CD4-positive, alpha-beta T cell (primary cell): Measurements from ENCODE around the gene SURF2. TPM values are rescaled to one million over a fixed set of nuclear protein-coding genes. Genes with fewer than 3 reads are reported as not detected.

ENCODE experiments used
- ATAC-seq: fragments of 200-7000 bp; cut with Tn5 transposase; one replicate; pipeline ENCODE4 v1.10.0; 2022; ENCODE audit warnings: mild to moderate bottlenecking; ENCODE audit not compliant: poor library complexity
- CTCF ChIA-PET: fragments of 350-600 bp; sonication (Branson Sonifier 250); formaldehyde crosslinking; loops from one replicate; lab custom pipeline; 2021; ENCODE audit warnings: antibody characterized with exemption, inconsistent platforms; lab: Charles Lee
- POLR2A ChIA-PET: fragments of 350-600 bp; sonication (Branson Sonifier 250); formaldehyde crosslinking; loops from one replicate; lab custom pipeline; 2021; ENCODE audit warnings: antibody characterized with exemption, inconsistent platforms; lab: Charles Lee
- DNase-seq, 14 experiments: peaks; one replicate each; pipeline ENCODE4 v3.0.0-alpha.2; 2013 to 2020; ENCODE audit warnings: mixed read lengths in 2 of 14
- H3K27ac ChIP-seq, 2 donors: one replicate each; pipeline versions ENCODE4 v1.5.1 to v1.7.0; 2013; ENCODE audit warnings: low read length in 2 of 2, low read depth in 1 of 2, mild to moderate bottlenecking in 1 of 2
- H3K27me3 ChIP-seq, 2 experiments: 1 replicate in 1 of 2; 2 replicates in 1 of 2; pipeline versions ENCODE4 v1.6.1 to v1.7.0; 2013; ENCODE audit warnings: low read length in 2 of 2, control low read depth in 1 of 2, mild to moderate bottlenecking in 1 of 2, moderate library complexity in 1 of 2; ENCODE audit not compliant: insufficient read depth in 2 of 2, control insufficient read depth in 1 of 2
- H3K36me3 ChIP-seq: one replicate; pipeline ENCODE4 v1.6.1; 2013; ENCODE audit warnings: low read length, control low read depth; ENCODE audit not compliant: insufficient read depth
- H3K4me1 ChIP-seq: one replicate; pipeline ENCODE4 v1.6.1; 2013; ENCODE audit warnings: low read length, control low read depth; ENCODE audit not compliant: insufficient read depth
- H3K4me3 ChIP-seq: one replicate; pipeline ENCODE4 v1.5.1; 2013; ENCODE audit warnings: mild to moderate bottlenecking, low read length, moderate library complexity
- H3K9me3 ChIP-seq, 2 experiments: 1 replicate in 1 of 2; 2 replicates in 1 of 2; pipeline versions ENCODE4 v1.6.1 to v1.7.0; 2013; ENCODE audit warnings: low read length in 2 of 2, mild to moderate bottlenecking in 2 of 2, control low read depth in 1 of 2, moderate library complexity in 1 of 2; ENCODE audit not compliant: control insufficient read depth in 1 of 2, insufficient read depth in 1 of 2
- H3K27ac Mint-ChIP-seq: one replicate; pipeline ENCODE4 v1.8.0; 2020; ENCODE audit warnings: mixed read lengths
- H3K27me3 Mint-ChIP-seq: one replicate; pipeline ENCODE4 v1.8.0; 2021; ENCODE audit warnings: mixed read lengths
- H3K36me3 Mint-ChIP-seq: one replicate; pipeline ENCODE4 v1.8.0; 2021; ENCODE audit warnings: low read depth, mixed read lengths
- H3K4me1 Mint-ChIP-seq: one replicate; pipeline ENCODE4 v1.8.0; 2021; ENCODE audit warnings: low read depth, mixed read lengths
- H3K4me3 Mint-ChIP-seq: one replicate; pipeline ENCODE4 v1.8.0; 2020; ENCODE audit warnings: mild to moderate bottlenecking, mixed read lengths
- H3K9me3 Mint-ChIP-seq: one replicate; pipeline ENCODE4 v1.8.0; 2020; ENCODE audit warnings: mixed read lengths
- intact Hi-C, 2 experiments: fragments of 100-400 bp; cut with DNase I in 1 of 2; cut with micrococcal nuclease in 1 of 2; formaldehyde crosslinking; loops; one replicate each; pipeline versions ENCODE4 v1.15.1 to v1.9.0; 2023 to 2025; cut with DNase I, micrococcal nuclease
- total RNA-seq, 174 experiments: library from RNA in 2 of 174; stranded (reverse) in 2 of 174; gene quantifications; one replicate each; pipeline ENCODE4 v1.2.3 and lab custom pipeline; 2021 to 2026
- TF ChIP-seq, protein P1 (sequence below): fragments of 200-600 bp; IDR thresholded peaks from one replicate; pipeline ENCODE4 v1.8.0; 2022; ENCODE audit warnings: antibody characterized with exemption, mild to moderate bottlenecking

The SURF2 gene
- total RNA-seq, 2 experiments from 2014 or later, result 12.7 TPM

DNA sequence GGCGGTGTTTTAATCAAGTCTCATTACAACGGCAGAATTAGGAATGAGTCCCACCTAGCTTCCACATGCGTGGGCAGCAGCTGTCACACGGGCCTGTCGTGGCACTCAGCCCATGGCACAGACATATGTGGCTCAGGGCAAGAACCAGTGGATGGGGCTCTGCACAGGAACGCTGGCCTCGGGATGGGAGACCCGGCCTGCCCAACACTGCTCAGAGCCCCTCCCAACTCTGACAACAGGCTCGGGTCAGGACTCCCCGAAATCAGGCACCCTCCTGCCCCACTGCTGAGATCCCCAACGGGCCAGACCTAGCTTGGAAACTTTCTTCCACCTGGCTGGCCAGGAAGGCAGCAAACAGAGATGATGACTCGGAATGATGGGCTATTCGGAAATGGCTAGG lies 15.4 kb upstream of the SURF2 start:
- H3K27me3 Mint-ChIP-seq, result no peaks in the 10 kb centered on the region
- peak overlapping the region; percentile 47 for H3K27ac Mint-ChIP-seq
- H3K4me1 Mint-ChIP-seq, result peaks cover 23% of the 10 kb centered on the region
- DNase-seq, result no peak
- H3K4me3 Mint-ChIP-seq, result peak overlapping the region; percentile 23
- Histone ChIP-seq H3K27ac (no peak overlapping the region), H3K4me1 (peaks cover 38% of the 10 kb centered on the region), H3K27me3 (no peaks in the 10 kb centered on the region), H3K36me3 (peaks cover 54% of the 10 kb centered on the region), H3K4me3 (no peak overlapping the region), H3K9me3 (no peaks in the 10 kb centered on the region)
- peaks cover 45% of the 10 kb centered on the region for H3K36me3 Mint-ChIP-seq
- CTCF ChIA-PET, result interaction anchor here (1.2 kb wide), 1 partner anchor 146 kb away, joined by 3 read pairs; no protein-coding TSS in a partner anchor
- no peaks in the 10 kb centered on the region for H3K9me3 Mint-ChIP-seq
- intact Hi-C loops, result loop anchor here in 1 of 2 experiments (10.0 kb wide), 1 partner anchor 936 kb away; the partner anchor contains the start of gene TTF1
- TF ChIP-seq, protein P1, sequence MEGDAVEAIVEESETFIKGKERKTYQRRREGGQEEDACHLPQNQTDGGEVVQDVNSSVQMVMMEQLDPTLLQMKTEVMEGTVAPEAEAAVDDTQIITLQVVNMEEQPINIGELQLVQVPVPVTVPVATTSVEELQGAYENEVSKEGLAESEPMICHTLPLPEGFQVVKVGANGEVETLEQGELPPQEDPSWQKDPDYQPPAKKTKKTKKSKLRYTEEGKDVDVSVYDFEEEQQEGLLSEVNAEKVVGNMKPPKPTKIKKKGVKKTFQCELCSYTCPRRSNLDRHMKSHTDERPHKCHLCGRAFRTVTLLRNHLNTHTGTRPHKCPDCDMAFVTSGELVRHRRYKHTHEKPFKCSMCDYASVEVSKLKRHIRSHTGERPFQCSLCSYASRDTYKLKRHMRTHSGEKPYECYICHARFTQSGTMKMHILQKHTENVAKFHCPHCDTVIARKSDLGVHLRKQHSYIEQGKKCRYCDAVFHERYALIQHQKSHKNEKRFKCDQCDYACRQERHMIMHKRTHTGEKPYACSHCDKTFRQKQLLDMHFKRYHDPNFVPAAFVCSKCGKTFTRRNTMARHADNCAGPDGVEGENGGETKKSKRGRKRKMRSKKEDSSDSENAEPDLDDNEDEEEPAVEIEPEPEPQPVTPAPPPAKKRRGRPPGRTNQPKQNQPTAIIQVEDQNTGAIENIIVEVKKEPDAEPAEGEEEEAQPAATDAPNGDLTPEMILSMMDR, result no peak
- POLR2A ChIA-PET, result interaction anchor here (0.9 kb wide), 1 partner anchor 9 kb away, joined by 3 read pairs; no protein-coding TSS in a partner anchor
- ATAC-seq, result no peak

DNA sequence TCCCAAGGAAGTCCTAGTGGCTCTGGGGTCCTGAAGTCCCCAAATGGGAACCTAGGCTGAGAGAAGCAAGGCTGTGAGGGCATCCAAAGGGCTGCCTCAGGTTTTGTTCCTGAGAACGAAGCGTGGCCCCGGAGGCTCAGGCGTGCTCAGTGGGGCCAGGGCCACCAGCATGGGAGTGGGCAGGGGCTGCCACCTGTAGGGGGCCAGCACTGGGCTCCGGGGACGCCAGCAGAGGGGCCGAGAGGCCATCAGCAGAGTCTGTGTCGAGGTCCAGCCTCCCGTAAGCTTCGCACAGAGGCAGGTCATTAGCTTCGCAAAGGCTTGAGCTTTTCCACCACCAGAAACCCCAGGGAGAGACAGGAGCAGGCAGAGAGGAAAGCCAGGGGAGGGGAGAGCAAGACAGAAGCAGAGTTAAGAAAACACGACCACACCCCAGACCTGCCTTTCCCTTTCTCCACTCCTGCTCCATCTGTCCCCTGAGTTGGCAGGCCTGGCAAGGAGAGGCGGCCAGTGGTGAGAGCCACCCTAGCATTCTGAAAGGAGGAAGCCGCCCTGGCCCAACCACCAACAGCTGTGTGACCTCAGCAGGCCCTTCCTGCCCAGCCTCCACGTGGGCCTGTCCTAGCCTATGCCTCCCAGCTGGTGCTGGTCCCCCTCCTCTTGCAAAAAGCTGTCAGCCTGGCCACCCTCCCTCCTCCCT lies 14.8 kb upstream of the SURF2 start:
- H3K9me3 Mint-ChIP-seq, result no peaks in the 10 kb centered on the region

DNA sequence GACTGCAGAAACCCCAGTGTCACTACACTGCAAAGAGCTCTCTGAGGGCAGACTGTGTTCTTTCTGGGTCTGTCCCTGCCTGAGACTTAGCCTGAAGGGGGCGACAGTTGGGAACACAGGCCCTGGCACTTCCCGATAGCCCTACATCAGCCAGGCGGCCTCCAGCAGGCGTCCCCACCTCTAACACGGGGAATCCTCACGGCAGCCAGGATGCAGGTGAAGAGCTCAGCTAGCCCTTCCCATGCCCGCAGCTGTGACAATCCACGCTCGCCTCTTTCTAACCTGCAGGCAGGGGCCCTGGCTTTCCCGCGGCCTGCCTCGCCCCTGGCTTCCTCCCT lies 14.3 kb upstream of the SURF2 start:
- CTCF ChIA-PET, result no interaction called here
- peaks cover 28% of the 10 kb centered on the region for H3K4me1 Mint-ChIP-seq
- DNase-seq, result no peak

More for the DNA sequence above, 14.8 kb upstream of the SURF2 start:
- no peak for ATAC-seq
- POLR2A ChIA-PET, result interaction anchor here (0.9 kb wide), 1 partner anchor 9 kb away, joined by 3 read pairs; no protein-coding TSS in a partner anchor
- TF ChIP-seq, protein P1, result no peak
- peak in 1 of 14 experiments; percentile 39 for DNase-seq
- Mint-ChIP-seq H3K27me3 (no peaks in the 10 kb centered on the region), H3K36me3 (peaks cover 47% of the 10 kb centered on the region), H3K4me3 (no peak overlapping the region), H3K4me1 (peaks cover 23% of the 10 kb centered on the region), H3K27ac (no peak overlapping the region)
- Histone ChIP-seq H3K27me3 (no peaks in the 10 kb centered on the region), H3K4me1 (peaks cover 40% of the 10 kb centered on the region), H3K36me3 (peaks cover 57% of the 10 kb centered on the region), H3K9me3 (no peaks in the 10 kb centered on the region), H3K27ac (no peak overlapping the region), H3K4me3 (no peak overlapping the region)
- intact Hi-C loops, result loop anchor here in 1 of 2 experiments (10.0 kb wide), 1 partner anchor 937 kb away; the partner anchor contains the start of gene TTF1
- CTCF ChIA-PET, result no interaction called here

More for the DNA sequence above, 14.3 kb upstream of the SURF2 start:
- ATAC-seq, result no peak
- Histone ChIP-seq H3K9me3 (no peaks in the 10 kb centered on the region), H3K36me3 (peaks cover 57% of the 10 kb centered on the region), H3K4me3 (no peak overlapping the region), H3K27ac (no peak overlapping the region), H3K27me3 (no peaks in the 10 kb centered on the region), H3K4me1 (peaks cover 40% of the 10 kb centered on the region)
- POLR2A ChIA-PET, result interaction anchor here (0.9 kb wide), 1 partner anchor 8 kb away, joined by 3 read pairs; no protein-coding TSS in a partner anchor
- no peaks in the 10 kb centered on the region for H3K27me3 Mint-ChIP-seq
- no peak overlapping the region for H3K27ac Mint-ChIP-seq
- H3K36me3 Mint-ChIP-seq, result peaks cover 52% of the 10 kb centered on the region
- TF ChIP-seq, protein P1, result no peak
- H3K9me3 Mint-ChIP-seq, result no peaks in the 10 kb centered on the region
- intact Hi-C loops, result loop anchor here in 1 of 2 experiments (10.0 kb wide), 1 partner anchor 937 kb away; the partner anchor contains the start of gene TTF1
- no peak overlapping the region for H3K4me3 Mint-ChIP-seq
